ENCODE data around the gene DPEP2NB. TPM values are rescaled to one million over a fixed set of nuclear protein-coding genes. Genes with fewer than 3 reads are reported as not detected.

Gene DPEP2NB
- total and polyA plus RNA-seq, 2 donors (not counting 3 experiments of a cell fraction or from before 2014, with no cell fraction given): not detected

DNA sequence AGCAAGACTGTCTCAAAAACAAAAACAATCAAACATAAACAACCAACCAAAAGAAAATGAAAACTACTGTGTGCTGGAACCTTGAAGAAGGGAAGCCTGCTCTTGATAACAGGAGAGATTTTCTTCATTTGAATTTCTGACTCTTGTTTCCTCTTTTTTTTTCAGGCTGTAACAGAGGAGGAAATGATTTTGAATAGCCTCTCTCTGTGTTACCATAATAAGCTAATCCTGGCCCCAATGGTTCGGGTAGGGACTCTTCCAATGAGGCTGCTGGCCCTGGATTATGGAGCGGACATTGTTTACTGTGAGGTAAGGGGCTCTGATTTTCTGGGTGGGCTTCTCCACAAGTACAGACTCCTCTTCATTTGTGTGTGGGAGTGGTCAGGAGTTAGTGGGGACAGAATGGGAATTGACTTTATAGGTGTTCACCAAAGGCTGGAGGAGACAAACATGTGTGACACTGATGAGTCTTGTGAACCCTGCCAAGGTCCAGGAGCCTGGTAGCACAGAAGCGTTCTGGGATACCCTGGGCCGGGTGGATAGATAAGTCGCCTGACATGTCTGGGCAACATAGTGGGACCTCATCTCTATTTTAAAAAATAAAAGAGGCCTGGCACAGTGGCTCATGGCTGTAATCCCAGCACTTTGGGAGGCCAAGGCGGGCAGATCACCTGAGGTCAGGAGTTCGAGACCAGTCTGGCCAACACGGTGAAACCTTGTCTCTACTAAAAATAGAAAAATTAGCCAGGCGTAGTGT, 22.3 kb upstream of the DPEP2NB start:
- no peak for DNase-seq (ENCODE audit: low read depth, low spot score)
- Histone ChIP-seq H3K36me3 (ENCODE audit: control insufficient read depth in 2 of 2, extremely low read depth in 1 of 2, insufficient read depth in 2 of 2, low read length in 2 of 2) (peaks cover 0 to 3% of the 10 kb centered on the region in 2 experiments), H3K9me3 (replicated peaks; ENCODE audit: control insufficient read depth, insufficient read depth, low read length) (no peaks in the 10 kb centered on the region), H3K4me2 (ENCODE audit: insufficient read depth, low read length) (no peak overlapping the region), H2AFZ (ENCODE audit: low read depth, low read length) (no peak overlapping the region), H3K4me3 (replicated peaks in 1 of 3; ENCODE audit: insufficient read depth in 1 of 3, low read depth in 1 of 3, low read length in 3 of 3) (no peak overlapping the region), H3K27ac (ENCODE audit: insufficient read depth, low read depth, low read length) (no peak overlapping the region), H3K9ac (replicated peaks; ENCODE audit: extremely low read depth, insufficient read depth, low read length) (no peak overlapping the region), H4K20me1 (replicated peaks; ENCODE audit: control insufficient read depth, extremely low read depth, insufficient read depth, low read length) (no peaks in the 10 kb centered on the region), H3K9me1 (replicated peaks; ENCODE audit: control insufficient read depth, extremely low read depth, insufficient read depth, low read length) (no peaks in the 10 kb centered on the region), H3K79me2 (ENCODE audit: control insufficient read depth, insufficient read depth, low read length) (no peaks in the 10 kb centered on the region), H3K27me3 (ENCODE audit: control insufficient read depth in 2 of 2, insufficient read depth in 2 of 2, low read length in 2 of 2) (no peaks in the 10 kb centered on the region), H3K4me1 (ENCODE audit: control insufficient read depth, extremely low read depth, insufficient read depth, low read length) (no peaks in the 10 kb centered on the region)
- intact Hi-C loops (cut with micrococcal nuclease) (no loop called here), dilution Hi-C loops (cut with MboI; ENCODE audit: extremely low pct_ligation_motif_present, low sequenced_read_pairs) (no loop called here)
- FAIRE-seq: no peak
- POLR2A ChIA-PET: interaction anchor here (0.7 kb wide), 1 partner anchor 70 kb away, joined by 3 read pairs; no protein-coding TSS in a partner anchor
- TF ChIP-seq EZH2 (IDR thresholded peaks at IDR 0.05; ENCODE audit: borderline replicate concordance, low read depth, low read length, severe bottlenecking) (no peak), MAX (IDR thresholded peaks at IDR 0.05; ENCODE audit: insufficient read depth, insufficient read length) (no peak), POLR2A (IDR thresholded peaks at IDR 0.05; ENCODE audit: low read depth, low read length) (no peak), POLR2AphosphoS5 (IDR thresholded peaks at IDR 0.05; ENCODE audit: insufficient read depth, low read depth, low read length) (no peak), MYC (IDR thresholded peaks at IDR 0.05; ENCODE audit: low read depth, low read length) (no peak), JUN (IDR thresholded peaks at IDR 0.05; ENCODE audit: borderline replicate concordance, insufficient read depth, insufficient read length, low read depth) (no peak), GATA2 (IDR thresholded peaks at IDR 0.05; ENCODE audit: insufficient read depth, insufficient read length, low read depth, low read length) (no peak), FOS (IDR thresholded peaks at IDR 0.05; ENCODE audit: borderline replicate concordance, insufficient read depth, low read length) (no peak)
- TF ChIP-seq, protein P1, sequence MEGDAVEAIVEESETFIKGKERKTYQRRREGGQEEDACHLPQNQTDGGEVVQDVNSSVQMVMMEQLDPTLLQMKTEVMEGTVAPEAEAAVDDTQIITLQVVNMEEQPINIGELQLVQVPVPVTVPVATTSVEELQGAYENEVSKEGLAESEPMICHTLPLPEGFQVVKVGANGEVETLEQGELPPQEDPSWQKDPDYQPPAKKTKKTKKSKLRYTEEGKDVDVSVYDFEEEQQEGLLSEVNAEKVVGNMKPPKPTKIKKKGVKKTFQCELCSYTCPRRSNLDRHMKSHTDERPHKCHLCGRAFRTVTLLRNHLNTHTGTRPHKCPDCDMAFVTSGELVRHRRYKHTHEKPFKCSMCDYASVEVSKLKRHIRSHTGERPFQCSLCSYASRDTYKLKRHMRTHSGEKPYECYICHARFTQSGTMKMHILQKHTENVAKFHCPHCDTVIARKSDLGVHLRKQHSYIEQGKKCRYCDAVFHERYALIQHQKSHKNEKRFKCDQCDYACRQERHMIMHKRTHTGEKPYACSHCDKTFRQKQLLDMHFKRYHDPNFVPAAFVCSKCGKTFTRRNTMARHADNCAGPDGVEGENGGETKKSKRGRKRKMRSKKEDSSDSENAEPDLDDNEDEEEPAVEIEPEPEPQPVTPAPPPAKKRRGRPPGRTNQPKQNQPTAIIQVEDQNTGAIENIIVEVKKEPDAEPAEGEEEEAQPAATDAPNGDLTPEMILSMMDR (IDR thresholded peaks at IDR 0.05; ENCODE audit: extremely low read depth in 1 of 2, insufficient read depth in 1 of 2, low read depth in 1 of 2, low read length in 2 of 2): no peak
- BruUV-seq (replicated peaks): no TSS peak
- CTCF ChIA-PET: interaction anchor here (1.2 kb wide), 1 partner anchor 9 kb away, joined by 3 read pairs; no protein-coding TSS in a partner anchor

Data from endothelial cell of umbilical vein (primary cell).